Measurements from ENCODE around the gene MXRA7.

Gene MXRA7

GRCh38 chr17:76674600-76674999 is 36.2 kb downstream of the MXRA7 start:
- no peak for DNase-seq

- DNase-seq = no peak
Measured at GRCh38 chr17:76673729-76674128, 37.0 kb downstream of the MXRA7 start.

- DNase-seq = no peak
Measured at GRCh38 chr17:76672892-76673291, 37.9 kb downstream of the MXRA7 start.

- DNase-seq = no peak
Measured at GRCh38 chr17:76672270-76672851, 38.4 kb downstream of the MXRA7 start.

- no peak for DNase-seq
Measured at GRCh38 chr17:76671912-76672262, 38.9 kb downstream of the MXRA7 start.

- peak; percentile 100 for DNase-seq
Measured at GRCh38 chr17:76671123-76671911, 39.4 kb downstream of the MXRA7 start.

GRCh38 chr17:76670718-76671122 is 40.0 kb downstream of the MXRA7 start:
- no peak for DNase-seq

- no peak for DNase-seq
Measured at GRCh38 chr17:76670020-76670717, 40.6 kb downstream of the MXRA7 start.

GRCh38 chr17:76667786-76668453 is 42.8 kb downstream of the MXRA7 start:
- no peak for DNase-seq

GRCh38 chr17:76667491-76667755 is 43.3 kb downstream of the MXRA7 start:
- DNase-seq = no peak

GRCh38 chr17:76660656-76661042 is 50.1 kb downstream of the MXRA7 start:
- DNase-seq = no peak

GRCh38 chr17:76659928-76660655 is 50.7 kb downstream of the MXRA7 start:
- peak; percentile 42 for DNase-seq

- DNase-seq = no peak
Measured at GRCh38 chr17:76658242-76658662, 52.5 kb downstream of the MXRA7 start.

- DNase-seq = no peak
Measured at GRCh38 chr17:76657505-76658241, 53.1 kb downstream of the MXRA7 start.

- no peak for DNase-seq
Measured at GRCh38 chr17:76654408-76654807, 56.4 kb downstream of the MXRA7 start.

- no peak for DNase-seq
Measured at GRCh38 chr17:76650504-76650903, 60.3 kb downstream of the MXRA7 start.

GRCh38 chr17:76646712-76647111 is 64.1 kb downstream of the MXRA7 start:
- DNase-seq = no peak

- DNase-seq = no peak
Measured at GRCh38 chr17:76645481-76645880, 65.3 kb downstream of the MXRA7 start.

- DNase-seq = no peak
Measured at GRCh38 chr17:76644995-76645394, 65.8 kb downstream of the MXRA7 start.

GRCh38 chr17:76643553-76644148 is 67.1 kb downstream of the MXRA7 start, which contains the start of gene ST6GALNAC1:
ST6GALNAC1 (minus strand) TSS chr17:76643757; CDS start chr17:76643638, 119 bp downstream.
- DNase-seq = no peak

GRCh38 chr17:76642994-76643393 is 67.8 kb downstream of the MXRA7 start:
- DNase-seq = no peak

- DNase-seq = no peak
Measured at GRCh38 chr17:76642032-76642561, 68.7 kb downstream of the MXRA7 start.
